GM23248 (cell line): Measurements from ENCODE around the gene KITLG.

ENCODE experiments used
- EZH2 ChIP-seq: fragments of 200-600 bp; sonication (generic); IDR thresholded peaks from 2 replicates; pipeline ENCODE4 v1.6.1; 2018; ENCODE audit warnings: antibody characterized with exemption, mild to moderate bottlenecking; ENCODE audit not compliant: insufficient read depth, poor library complexity, severe bottlenecking
- EZH2phosphoT487 ChIP-seq: fragments of 200-600 bp; sonication (generic); IDR thresholded peaks from 2 replicates; pipeline ENCODE4 v1.6.1; 2018; ENCODE audit warnings: antibody characterized with exemption, moderate library complexity, mild to moderate bottlenecking, low read depth; ENCODE audit not compliant: insufficient read depth

GRCh38 chr12:88552610-88553079 is 27.6 kb downstream of the KITLG start:
- no peak for TF ChIP-seq EZH2
- no peak for TF ChIP-seq EZH2phosphoT487
